GM23338 (cell line): ENCODE data around the gene C20orf204. TPM values are rescaled to one million over a fixed set of nuclear protein-coding genes. Genes with fewer than 3 reads are reported as not detected.

Source experiments
- ATAC-seq: fragments of 200-7000 bp; cut with Tn5 transposase; 3 replicates; pipeline ENCODE4 v1.9.1; 2020
- DNase-seq: peaks from one replicate; pipeline ENCODE4 v3.0.0-alpha.2; 2015; ENCODE audit warnings: low spot score
- H2AFZ ChIP-seq: fragments of 200-600 bp; sonication (generic); 2 replicates; pipeline ENCODE4 v1.8.0; 2016; ENCODE audit warnings: antibody characterized with exemption, mild to moderate bottlenecking, moderate library complexity
- H3F3A ChIP-seq: fragments of 200-600 bp; sonication (generic); replicated peaks from 2 replicates; pipeline ENCODE4 v1.8.0; 2017; ENCODE audit warnings: antibody characterized with exemption, mixed run types, low read depth
- H3K27ac ChIP-seq: fragments of 200-600 bp; sonication (generic); 2 replicates; pipeline ENCODE4 v1.6.1; 2016; ENCODE audit warnings: low read depth
- H3K27me3 ChIP-seq: fragments of 200-600 bp; sonication (generic); 2 replicates; pipeline ENCODE4 v1.8.0; 2016; ENCODE audit warnings: mild to moderate bottlenecking, mixed run types, moderate library complexity; ENCODE audit not compliant: insufficient read depth
- H3K36me3 ChIP-seq: fragments of 200-600 bp; sonication (generic); 2 replicates; pipeline ENCODE4 v1.8.0; 2016; ENCODE audit warnings: mild to moderate bottlenecking; ENCODE audit not compliant: insufficient read depth
- H3K4me1 ChIP-seq: fragments of 200-600 bp; sonication (generic); 2 replicates; pipeline ENCODE4 v1.8.0; 2016; ENCODE audit warnings: mild to moderate bottlenecking, moderate library complexity; ENCODE audit not compliant: insufficient read depth
- H3K4me2 ChIP-seq: fragments of 200-600 bp; sonication (generic); 2 replicates; pipeline ENCODE4 v1.7.1; 2017; ENCODE audit warnings: mixed run types
- H3K4me3 ChIP-seq: fragments of 200-600 bp; sonication (generic); 2 replicates; pipeline ENCODE4 v1.6.1; 2016; ENCODE audit warnings: mixed run types
- H3K79me2 ChIP-seq: fragments of 200-600 bp; sonication (generic); replicated peaks from 2 replicates; pipeline ENCODE4 v1.8.0; 2017; ENCODE audit warnings: mild to moderate bottlenecking; ENCODE audit not compliant: insufficient read depth
- H3K9me2 ChIP-seq: fragments of 200-600 bp; sonication (generic); 2 replicates; pipeline ENCODE4 v1.8.0; 2017; ENCODE audit not compliant: insufficient read depth
- H4K20me1 ChIP-seq: fragments of 200-600 bp; sonication (generic); replicated peaks from 2 replicates; pipeline ENCODE4 v1.8.0; 2017; ENCODE audit warnings: mild to moderate bottlenecking; ENCODE audit not compliant: insufficient read depth
- H3K27ac Mint-ChIP-seq: 2 replicates; pipeline ENCODE4 v1.8.0; 2020; ENCODE audit warnings: inconsistent platforms, mild to moderate bottlenecking, moderate library complexity, mixed read lengths
- H3K27me3 Mint-ChIP-seq: 3 replicates; pipeline ENCODE4 v1.8.0; 2022; ENCODE audit warnings: low read depth, mild to moderate bottlenecking, moderate library complexity, mixed read lengths, inconsistent platforms; ENCODE audit not compliant: insufficient read depth, poor library complexity
- H3K36me3 Mint-ChIP-seq: 3 replicates; pipeline ENCODE4 v1.8.0; 2021; ENCODE audit warnings: low read depth, mild to moderate bottlenecking, inconsistent platforms, moderate library complexity, mixed read lengths
- H3K4me1 Mint-ChIP-seq: 3 replicates; pipeline ENCODE4 v1.8.0; 2020; ENCODE audit warnings: mild to moderate bottlenecking, inconsistent platforms, mixed read lengths
- H3K4me3 Mint-ChIP-seq: 3 replicates; pipeline ENCODE4 v1.8.0; 2021; ENCODE audit warnings: moderate library complexity, mild to moderate bottlenecking, inconsistent platforms, mixed read lengths
- H3K9me3 Mint-ChIP-seq: 3 replicates; pipeline ENCODE4 v1.8.0; 2020; ENCODE audit warnings: moderate library complexity, mild to moderate bottlenecking, inconsistent platforms, mixed read lengths
- CREB1 ChIP-seq: fragments of 250-450 bp; sonication (Bioruptor Pico); IDR thresholded peaks from 2 replicates; pipeline ENCODE4 v1.5.0; 2020; ENCODE audit warnings: low read depth, mild to moderate bottlenecking, moderate library complexity
- ETS1 ChIP-seq: IDR thresholded peaks from 2 replicates; pipeline ENCODE4 v1.6.1; 2016; ENCODE audit warnings: antibody characterized with exemption
- EZH2 ChIP-seq: fragments of 200-600 bp; sonication (generic); IDR thresholded peaks from one replicate; pipeline ENCODE4 v1.8.0; 2017; ENCODE audit warnings: antibody characterized with exemption, mild to moderate bottlenecking, low read depth; ENCODE audit not compliant: unreplicated experiment
- EZH2phosphoT487 ChIP-seq: fragments of 200-600 bp; sonication (generic); IDR thresholded peaks from one replicate; pipeline ENCODE4 v1.8.1; 2018; ENCODE audit warnings: antibody characterized with exemption; ENCODE audit not compliant: unreplicated experiment
- JUNB ChIP-seq: IDR thresholded peaks from one replicate; pipeline ENCODE4 v1.6.1; 2016; ENCODE audit warnings: antibody characterized with exemption; ENCODE audit not compliant: unreplicated experiment
- POLR2AphosphoS5 ChIP-seq: IDR thresholded peaks from 2 replicates; pipeline ENCODE4 v1.6.1; 2016; ENCODE audit warnings: antibody characterized with exemption, low read depth
- STAT1 ChIP-seq: IDR thresholded peaks from one replicate; pipeline ENCODE4 v1.6.1; 2016; ENCODE audit warnings: antibody characterized with exemption; ENCODE audit not compliant: unreplicated experiment
- ZNF331 ChIP-seq: fragments of 250-450 bp; sonication (Bioruptor Pico); IDR thresholded peaks from 2 replicates; pipeline ENCODE4 v1.5.0; 2020; ENCODE audit warnings: low read depth, mild to moderate bottlenecking, moderate library complexity
- ZNF462 ChIP-seq: fragments of 250-450 bp; sonication (Bioruptor Pico); IDR thresholded peaks from 2 replicates; pipeline ENCODE4 v1.5.0; 2020; ENCODE audit warnings: mild to moderate bottlenecking, moderate library complexity
- polyA plus RNA-seq: library from polyadenylated mRNA; unstranded; fragments of >200 nt; fragmentation: Nextera tagmentation; extraction: Ambion mirVana; gene quantifications from 2 replicates; pipeline ENCODE4 v1.2.1, GENCODE V29; 2016
- total RNA-seq: library from RNA; depleted of rRNA; stranded (reverse); fragments of >200 nt; shearing (Covaris generic); gene quantifications from 2 replicates; pipeline ENCODE4 v1.2.3, GENCODE V29; 2014
- TF ChIP-seq, protein P1 (sequence below), 2 experiments: fragments of 200-600 bp in 1 of 2; sonication (generic) in 1 of 2; conservative IDR thresholded peaks; 2 replicates each; pipeline versions ENCODE4 v1.5.1 to v1.6.1; 2016 to 2017; ENCODE audit warnings: antibody characterized with exemption in 2 of 2, low read depth in 2 of 2, mild to moderate bottlenecking in 2 of 2, moderate library complexity in 1 of 2
- TF ChIP-seq, protein P2 (sequence below): IDR thresholded peaks from one replicate; pipeline ENCODE4 v1.6.1; 2018; ENCODE audit warnings: antibody characterized with exemption; ENCODE audit not compliant: unreplicated experiment

C20orf204 gene
- total and polyA plus RNA-seq, 2 experiments from 2014 or later, result 0.73 to 0.82 TPM

DNA sequence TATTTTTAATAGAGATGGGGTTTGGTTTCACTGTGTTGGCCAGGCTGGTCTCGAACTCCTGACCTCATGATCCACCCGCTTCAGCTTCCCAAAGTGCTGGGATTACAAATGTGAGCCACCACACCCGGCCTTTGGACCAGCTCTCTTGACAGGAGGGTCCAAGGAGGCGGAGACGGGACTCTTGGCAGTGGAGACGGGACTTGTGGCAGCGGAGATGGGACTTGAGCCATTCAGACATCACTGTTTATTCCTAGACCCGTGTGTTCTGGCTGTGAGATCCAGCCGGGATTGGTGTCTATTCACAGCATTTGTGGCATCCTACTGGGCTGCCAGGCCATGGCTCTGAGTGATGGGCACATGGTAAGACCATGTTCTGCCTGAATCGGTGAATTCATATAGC lies 29.5 kb upstream of the C20orf204 start (continued):
- TF ChIP-seq EZH2phosphoT487 (no peak), ZNF331 (CRISPR knock-in tag) (no peak), POLR2AphosphoS5 (no peak), JUNB (no peak), STAT1 (no peak), CREB1 (no peak), ETS1 (no peak), EZH2 (no peak)
- TF ChIP-seq, protein P1, sequence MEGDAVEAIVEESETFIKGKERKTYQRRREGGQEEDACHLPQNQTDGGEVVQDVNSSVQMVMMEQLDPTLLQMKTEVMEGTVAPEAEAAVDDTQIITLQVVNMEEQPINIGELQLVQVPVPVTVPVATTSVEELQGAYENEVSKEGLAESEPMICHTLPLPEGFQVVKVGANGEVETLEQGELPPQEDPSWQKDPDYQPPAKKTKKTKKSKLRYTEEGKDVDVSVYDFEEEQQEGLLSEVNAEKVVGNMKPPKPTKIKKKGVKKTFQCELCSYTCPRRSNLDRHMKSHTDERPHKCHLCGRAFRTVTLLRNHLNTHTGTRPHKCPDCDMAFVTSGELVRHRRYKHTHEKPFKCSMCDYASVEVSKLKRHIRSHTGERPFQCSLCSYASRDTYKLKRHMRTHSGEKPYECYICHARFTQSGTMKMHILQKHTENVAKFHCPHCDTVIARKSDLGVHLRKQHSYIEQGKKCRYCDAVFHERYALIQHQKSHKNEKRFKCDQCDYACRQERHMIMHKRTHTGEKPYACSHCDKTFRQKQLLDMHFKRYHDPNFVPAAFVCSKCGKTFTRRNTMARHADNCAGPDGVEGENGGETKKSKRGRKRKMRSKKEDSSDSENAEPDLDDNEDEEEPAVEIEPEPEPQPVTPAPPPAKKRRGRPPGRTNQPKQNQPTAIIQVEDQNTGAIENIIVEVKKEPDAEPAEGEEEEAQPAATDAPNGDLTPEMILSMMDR (conservative IDR thresholded peaks at IDR 0.05; ENCODE audit: low read depth in 2 of 2), result no peak
- TF ChIP-seq, protein P2, sequence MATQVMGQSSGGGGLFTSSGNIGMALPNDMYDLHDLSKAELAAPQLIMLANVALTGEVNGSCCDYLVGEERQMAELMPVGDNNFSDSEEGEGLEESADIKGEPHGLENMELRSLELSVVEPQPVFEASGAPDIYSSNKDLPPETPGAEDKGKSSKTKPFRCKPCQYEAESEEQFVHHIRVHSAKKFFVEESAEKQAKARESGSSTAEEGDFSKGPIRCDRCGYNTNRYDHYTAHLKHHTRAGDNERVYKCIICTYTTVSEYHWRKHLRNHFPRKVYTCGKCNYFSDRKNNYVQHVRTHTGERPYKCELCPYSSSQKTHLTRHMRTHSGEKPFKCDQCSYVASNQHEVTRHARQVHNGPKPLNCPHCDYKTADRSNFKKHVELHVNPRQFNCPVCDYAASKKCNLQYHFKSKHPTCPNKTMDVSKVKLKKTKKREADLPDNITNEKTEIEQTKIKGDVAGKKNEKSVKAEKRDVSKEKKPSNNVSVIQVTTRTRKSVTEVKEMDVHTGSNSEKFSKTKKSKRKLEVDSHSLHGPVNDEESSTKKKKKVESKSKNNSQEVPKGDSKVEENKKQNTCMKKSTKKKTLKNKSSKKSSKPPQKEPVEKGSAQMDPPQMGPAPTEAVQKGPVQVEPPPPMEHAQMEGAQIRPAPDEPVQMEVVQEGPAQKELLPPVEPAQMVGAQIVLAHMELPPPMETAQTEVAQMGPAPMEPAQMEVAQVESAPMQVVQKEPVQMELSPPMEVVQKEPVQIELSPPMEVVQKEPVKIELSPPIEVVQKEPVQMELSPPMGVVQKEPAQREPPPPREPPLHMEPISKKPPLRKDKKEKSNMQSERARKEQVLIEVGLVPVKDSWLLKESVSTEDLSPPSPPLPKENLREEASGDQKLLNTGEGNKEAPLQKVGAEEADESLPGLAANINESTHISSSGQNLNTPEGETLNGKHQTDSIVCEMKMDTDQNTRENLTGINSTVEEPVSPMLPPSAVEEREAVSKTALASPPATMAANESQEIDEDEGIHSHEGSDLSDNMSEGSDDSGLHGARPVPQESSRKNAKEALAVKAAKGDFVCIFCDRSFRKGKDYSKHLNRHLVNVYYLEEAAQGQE, result no peak

DNA sequence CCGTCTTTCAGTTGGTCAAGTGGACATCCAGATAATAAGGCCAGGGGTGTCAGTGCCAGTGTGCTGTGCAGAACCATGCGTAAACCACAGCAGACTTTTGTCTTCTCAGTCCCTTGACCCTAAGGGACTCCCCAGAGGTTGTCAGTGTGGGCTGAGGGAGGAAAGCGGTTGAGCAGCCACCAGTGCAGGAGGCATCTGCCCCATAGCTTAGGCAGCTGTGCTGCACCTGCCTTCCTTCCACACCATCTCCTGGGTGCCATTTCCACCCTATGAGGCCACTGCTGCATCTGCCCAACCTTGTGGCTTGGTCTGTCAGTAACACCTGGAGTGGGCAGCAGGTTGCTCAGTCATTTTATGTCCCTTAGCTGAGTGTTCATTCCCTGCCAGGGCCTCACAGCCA lies 29.1 kb upstream of the C20orf204 start:
- H3K4me2 ChIP-seq, result no peak overlapping the region
- peaks cover 73% of the 10 kb centered on the region for H3K36me3 Mint-ChIP-seq
- H3K4me1 Mint-ChIP-seq, result no peaks in the 10 kb centered on the region
- H3K27ac ChIP-seq, result no peak overlapping the region
- ATAC-seq, result no peak
- H3K79me2 ChIP-seq, result peaks cover 15% of the 10 kb centered on the region
- H3K27me3 Mint-ChIP-seq, result no peaks in the 10 kb centered on the region
- DNase-seq, result no peak
- H3K9me2 ChIP-seq, result no peaks in the 10 kb centered on the region
- H3K9me3 Mint-ChIP-seq, result no peaks in the 10 kb centered on the region
- H3K36me3 ChIP-seq, result peaks cover 34% of the 10 kb centered on the region; the same call in 1 of the 2 replicates
- no peak overlapping the region for H2AFZ ChIP-seq
- H3K27ac Mint-ChIP-seq, result no peak overlapping the region
- 0 out of 2 replicates have a peak, but pooled peaks cover 8% of the 10 kb centered on the region for H3F3A ChIP-seq
- H3K4me3 ChIP-seq, result no peak overlapping the region
- no peaks in the 10 kb centered on the region for H3K4me1 ChIP-seq
- no peaks in the 10 kb centered on the region for H3K27me3 ChIP-seq
- no peak overlapping the region for H3K4me3 Mint-ChIP-seq
- H4K20me1 ChIP-seq, result peaks cover 7% of the 10 kb centered on the region
- no peak for TF ChIP-seq JUNB
- TF ChIP-seq STAT1, result no peak
- TF ChIP-seq ZNF462, result no peak
- no peak for TF ChIP-seq ZNF331 (CRISPR knock-in tag)
- no peak for TF ChIP-seq POLR2AphosphoS5
- no peak for TF ChIP-seq EZH2phosphoT487
